ENCODE results near the gene PTPN12. TPM values are rescaled to one million over a fixed set of nuclear protein-coding genes. Genes with fewer than 3 reads are reported as not detected.
"Not testable (repeated sequence)": the region's sequence is repeated elsewhere in the genome, so short reads cannot be mapped to it uniquely, and the experiment has no call there.

PTPN12 gene
- total and polyA plus RNA-seq, 2 experiments from 2014 or later, result 21.7 to 25.6 TPM

- Histone ChIP-seq H3K4me2 (ENCODE audit: unreplicated experiment) (no peak overlapping the region), H3K36me3 (ENCODE audit: low read depth) (no peaks in the 10 kb centered on the region), H3K27ac (no peak overlapping the region), H4K20me1 (ENCODE audit: insufficient read depth) (no peaks in the 10 kb centered on the region), H2AFZ (no peak overlapping the region), H3K9ac (no peak overlapping the region), H3F3A (ENCODE audit: insufficient read depth) (peaks cover 7% of the 10 kb centered on the region; the same call in 1 of the 2 replicates), H3K9me3 (ENCODE audit: low read depth) (no peaks in the 10 kb centered on the region), H3K27me3 (replicated peaks; ENCODE audit: insufficient read depth) (no peaks in the 10 kb centered on the region), H3K4me1 (ENCODE audit: insufficient read depth) (peaks cover 6% of the 10 kb centered on the region), H3K9me2 (ENCODE audit: insufficient read depth) (no peaks in the 10 kb centered on the region), H3K79me2 (ENCODE audit: insufficient read depth) (no peaks in the 10 kb centered on the region), H3K4me3 (no peak overlapping the region)
- no peak for DNase-seq
- no peak for TF ChIP-seq EZH2 (IDR thresholded peaks at IDR 0.05; ENCODE audit: insufficient read depth, poor library complexity, severe bottlenecking)
- no peak for TF ChIP-seq EZH2phosphoT487 (IDR thresholded peaks at IDR 0.05; ENCODE audit: insufficient read depth, low read depth)
- in situ Hi-C loops (cut with MboI), result no loop called here
- 90 to 94% methylated on average over 1 of the region's 1 CpG for WGBS, 2 experiments (ENCODE audit: low coverage in 1 of 2, low lambda C conversion rate in 2 of 2, missing lambda C conversion rate in 2 of 2)
These were observed 16.8 kb upstream of the PTPN12 start for GRCh38 chr7:77520261-77520660.

- H3K9ac ChIP-seq; H3K27me3 ChIP-seq (replicated peaks; ENCODE audit: insufficient read depth); H3K36me3 ChIP-seq (ENCODE audit: low read depth); H3F3A ChIP-seq (ENCODE audit: insufficient read depth); H3K9me3 ChIP-seq (ENCODE audit: low read depth); DNase-seq; H3K4me3 ChIP-seq; in situ Hi-C loops (cut with MboI); H2AFZ ChIP-seq; H3K9me2 ChIP-seq (ENCODE audit: insufficient read depth); H3K27ac ChIP-seq; H3K79me2 ChIP-seq (ENCODE audit: insufficient read depth); H4K20me1 ChIP-seq (ENCODE audit: insufficient read depth); H3K4me2 ChIP-seq (ENCODE audit: unreplicated experiment): not testable (repeated sequence)
- 90 to 91% methylated on average over 5 of the region's 5 CpGs for WGBS, 2 experiments (ENCODE audit: low coverage in 1 of 2, low lambda C conversion rate in 2 of 2, missing lambda C conversion rate in 2 of 2)
- H3K4me1 ChIP-seq (ENCODE audit: insufficient read depth), result peaks cover 16% of the 10 kb centered on the region
These were observed 15.6 kb upstream of the PTPN12 start for GRCh38 chr7:77521537-77521936.

GRCh38 chr7:77524731-77525130 lies 12.4 kb upstream of the PTPN12 start:
- H3K4me2 ChIP-seq (ENCODE audit: unreplicated experiment), result peak overlapping the region; percentile 25
- no peak overlapping the region for H3K9ac ChIP-seq
- H3K4me1 ChIP-seq (ENCODE audit: insufficient read depth), result peaks cover 16% of the 10 kb centered on the region
- H2AFZ ChIP-seq, result peak overlapping the region; percentile 34; the same call in 1 of the 2 replicates
- no peaks in the 10 kb centered on the region for H3K27me3 ChIP-seq (replicated peaks; ENCODE audit: insufficient read depth)
- H3K79me2 ChIP-seq (ENCODE audit: insufficient read depth), result no peaks in the 10 kb centered on the region
- peak overlapping the region; percentile 39 for H3K27ac ChIP-seq
- DNase-seq, result no peak
- in situ Hi-C loops (cut with MboI), result no loop called here
- no peaks in the 10 kb centered on the region for H3K36me3 ChIP-seq (ENCODE audit: low read depth)
- TF ChIP-seq EZH2 (IDR thresholded peaks at IDR 0.05; ENCODE audit: insufficient read depth, poor library complexity, severe bottlenecking) (no peak), EZH2phosphoT487 (IDR thresholded peaks at IDR 0.05; ENCODE audit: insufficient read depth, low read depth) (no peak)
- no peaks in the 10 kb centered on the region for H4K20me1 ChIP-seq (ENCODE audit: insufficient read depth)
- H3K9me2 ChIP-seq (ENCODE audit: insufficient read depth), result no peaks in the 10 kb centered on the region
- no peaks in the 10 kb centered on the region for H3K9me3 ChIP-seq (ENCODE audit: low read depth)
- peaks cover 10% of the 10 kb centered on the region; the same call in 1 of the 2 replicates for H3F3A ChIP-seq (ENCODE audit: insufficient read depth)
- no peak overlapping the region for H3K4me3 ChIP-seq

- Histone ChIP-seq H3K27me3 (replicated peaks; ENCODE audit: insufficient read depth) (no peaks in the 10 kb centered on the region), H3K4me2 (ENCODE audit: unreplicated experiment) (peak overlapping the region; percentile 25), H3K9me2 (ENCODE audit: insufficient read depth) (no peaks in the 10 kb centered on the region), H3K9ac (no peak overlapping the region), H3F3A (ENCODE audit: insufficient read depth) (peaks cover 10% of the 10 kb centered on the region; the same call in 1 of the 2 replicates), H3K79me2 (ENCODE audit: insufficient read depth) (no peaks in the 10 kb centered on the region), H4K20me1 (ENCODE audit: insufficient read depth) (no peaks in the 10 kb centered on the region), H3K27ac (peak overlapping the region; percentile 39), H3K4me1 (ENCODE audit: insufficient read depth) (peaks cover 16% of the 10 kb centered on the region), H3K36me3 (ENCODE audit: low read depth) (no peaks in the 10 kb centered on the region), H2AFZ (peak overlapping the region; percentile 34; the same call in 1 of the 2 replicates), H3K9me3 (ENCODE audit: low read depth) (no peaks in the 10 kb centered on the region), H3K4me3 (no peak overlapping the region)
- TF ChIP-seq EZH2 (IDR thresholded peaks at IDR 0.05; ENCODE audit: insufficient read depth, poor library complexity, severe bottlenecking), result no peak
- no peak for TF ChIP-seq EZH2phosphoT487 (IDR thresholded peaks at IDR 0.05; ENCODE audit: insufficient read depth, low read depth)
- peak; percentile 64 for DNase-seq
- 53 to 60% methylated on average over 2 of the region's 2 CpGs for WGBS, 2 experiments (ENCODE audit: low coverage in 1 of 2, low lambda C conversion rate in 2 of 2, missing lambda C conversion rate in 2 of 2)
- in situ Hi-C loops (cut with MboI), result no loop called here
These were observed 11.9 kb upstream of the PTPN12 start for GRCh38 chr7:77525231-77525630.

- H3K9me3 ChIP-seq (ENCODE audit: low read depth), result no peaks in the 10 kb centered on the region
- in situ Hi-C loops (cut with MboI), result no loop called here
- no peaks in the 10 kb centered on the region for H3K79me2 ChIP-seq (ENCODE audit: insufficient read depth)
- H3K36me3 ChIP-seq (ENCODE audit: low read depth), result no peaks in the 10 kb centered on the region
- H3K9me2 ChIP-seq (ENCODE audit: insufficient read depth), result no peaks in the 10 kb centered on the region
- H2AFZ ChIP-seq, result no peak overlapping the region
- no peak overlapping the region for H3K4me3 ChIP-seq
- H4K20me1 ChIP-seq (ENCODE audit: insufficient read depth), result no peaks in the 10 kb centered on the region
- H3K4me2 ChIP-seq (ENCODE audit: unreplicated experiment), result no peak overlapping the region
- H3K27ac ChIP-seq, result no peak overlapping the region
- peaks cover 16% of the 10 kb centered on the region for H3K4me1 ChIP-seq (ENCODE audit: insufficient read depth)
- no peak overlapping the region for H3K9ac ChIP-seq
- peaks cover 10% of the 10 kb centered on the region; the same call in 1 of the 2 replicates for H3F3A ChIP-seq (ENCODE audit: insufficient read depth)
- H3K27me3 ChIP-seq (replicated peaks; ENCODE audit: insufficient read depth), result no peaks in the 10 kb centered on the region
- TF ChIP-seq EZH2phosphoT487 (IDR thresholded peaks at IDR 0.05; ENCODE audit: insufficient read depth, low read depth), result no peak
- TF ChIP-seq EZH2 (IDR thresholded peaks at IDR 0.05; ENCODE audit: insufficient read depth, poor library complexity, severe bottlenecking), result no peak
- DNase-seq, result no peak
These were observed 8.7 kb upstream of the PTPN12 start for GRCh38 chr7:77528368-77528767.

Data from GM23248 (cell line).